Mesenchymal stem cell (in vitro differentiated cells and primary cell): ENCODE data around the gene BCLAF3.

Source experiments
- DNase-seq: peaks from one replicate; pipeline ENCODE4 v3.0.0-alpha.2; 2013
- H2AFZ ChIP-seq: one replicate; pipeline ENCODE4 v1.6.1; 2013; ENCODE audit warnings: low read depth, mild to moderate bottlenecking, control low read depth, inconsistent platforms, low read length, moderate library complexity
- H2AK5ac ChIP-seq: 2 replicates; pipeline ENCODE4 v1.6.1; 2013; ENCODE audit warnings: low read length, moderate library complexity, mild to moderate bottlenecking, inconsistent platforms; ENCODE audit not compliant: severe bottlenecking
- H2BK120ac ChIP-seq: one replicate; pipeline ENCODE4 v1.6.1; 2013; ENCODE audit warnings: low read depth, mild to moderate bottlenecking, inconsistent platforms, low read length, moderate library complexity
- H2BK12ac ChIP-seq, 2 experiments: one replicate each; pipeline ENCODE4 v1.6.1; 2013; ENCODE audit warnings: inconsistent platforms in 2 of 2, low read length in 2 of 2, mild to moderate bottlenecking in 2 of 2, moderate library complexity in 2 of 2, control low read depth in 1 of 2
- H2BK15ac ChIP-seq: one replicate; pipeline ENCODE4 v1.6.1; 2013; ENCODE audit warnings: mild to moderate bottlenecking, low read depth, inconsistent platforms; ENCODE audit not compliant: poor library complexity, severe bottlenecking
- H2BK5ac ChIP-seq: 2 replicates; pipeline ENCODE4 v1.6.1; 2013; ENCODE audit warnings: low read depth, mild to moderate bottlenecking, low read length, control low read depth, inconsistent platforms; ENCODE audit not compliant: poor library complexity, severe bottlenecking
- H3K14ac ChIP-seq, 2 experiments: one replicate each; pipeline ENCODE4 v1.6.1; 2013; ENCODE audit warnings: inconsistent platforms in 2 of 2, low read length in 2 of 2, control low read depth in 1 of 2, mild to moderate bottlenecking in 1 of 2, moderate library complexity in 1 of 2
- H3K18ac ChIP-seq, 2 experiments: one replicate each; pipeline ENCODE4 v1.6.1; 2013; ENCODE audit warnings: inconsistent platforms in 2 of 2, low read length in 2 of 2, control low read depth in 1 of 2, low read depth in 1 of 2, mild to moderate bottlenecking in 1 of 2
- H3K23ac ChIP-seq, 2 experiments: one replicate each; pipeline ENCODE4 v1.6.1; 2013; ENCODE audit warnings: inconsistent platforms in 2 of 2, low read length in 2 of 2, mild to moderate bottlenecking in 2 of 2, moderate library complexity in 2 of 2, control low read depth in 1 of 2
- H3K27ac ChIP-seq: 2 replicates; pipeline ENCODE4 v1.5.1; 2013; ENCODE audit warnings: mild to moderate bottlenecking, moderate library complexity, low read length, control low read depth, inconsistent platforms; ENCODE audit not compliant: poor library complexity, severe bottlenecking
- H3K27me3 ChIP-seq, 2 experiments: 2 replicates each; pipeline versions ENCODE4 v1.6.1 to v1.7.0; 2013; ENCODE audit warnings: low read length in 2 of 2, mild to moderate bottlenecking in 2 of 2, moderate library complexity in 2 of 2, control low read depth in 1 of 2, inconsistent platforms in 1 of 2; ENCODE audit not compliant: control insufficient read depth in 1 of 2, insufficient read depth in 1 of 2
- H3K36me3 ChIP-seq, 2 experiments: 2 replicates each; pipeline versions ENCODE4 v1.6.1 to v1.7.0; 2013; ENCODE audit warnings: low read length in 2 of 2, control low read depth in 1 of 2, inconsistent platforms in 1 of 2, low read depth in 1 of 2, mild to moderate bottlenecking in 1 of 2; ENCODE audit not compliant: insufficient read depth in 2 of 2, control insufficient read depth in 1 of 2
- H3K4ac ChIP-seq, 2 experiments: one replicate each; pipeline ENCODE4 v1.6.1; 2013; ENCODE audit warnings: inconsistent platforms in 2 of 2, low read length in 2 of 2, mild to moderate bottlenecking in 2 of 2, moderate library complexity in 2 of 2, control low read depth in 1 of 2, low read depth in 1 of 2
- H3K4me1 ChIP-seq: 2 replicates; pipeline ENCODE4 v1.6.1; 2013; ENCODE audit warnings: low read depth, low read length, control low read depth; ENCODE audit not compliant: control insufficient read depth, insufficient read depth
- H3K4me2 ChIP-seq: 2 replicates; pipeline ENCODE4 v1.6.1; 2013; ENCODE audit warnings: low read length, mild to moderate bottlenecking, inconsistent platforms; ENCODE audit not compliant: poor library complexity, severe bottlenecking
- H3K4me3 ChIP-seq, 2 experiments: 2 replicates each; pipeline versions ENCODE4 v1.5.1 to v1.7.0; 2013; ENCODE audit warnings: low read length in 2 of 2, mild to moderate bottlenecking in 2 of 2, control low read depth in 1 of 2, low read depth in 1 of 2; ENCODE audit not compliant: insufficient read depth in 1 of 2
- H3K79me1 ChIP-seq: replicated peaks from 2 replicates; pipeline ENCODE4 v1.6.1; 2013; ENCODE audit warnings: mild to moderate bottlenecking, control low read depth, low read length, inconsistent platforms; ENCODE audit not compliant: poor library complexity, severe bottlenecking
- H3K9ac ChIP-seq: 2 replicates; pipeline ENCODE4 v1.7.0; 2013; ENCODE audit warnings: mild to moderate bottlenecking, low read length, moderate library complexity
- H3K9me3 ChIP-seq: 2 replicates; pipeline ENCODE4 v1.7.0; 2013; ENCODE audit warnings: mild to moderate bottlenecking, low read length; ENCODE audit not compliant: control insufficient read depth
- H4K8ac ChIP-seq: one replicate; pipeline ENCODE4 v1.6.1; 2013; ENCODE audit warnings: inconsistent platforms, mild to moderate bottlenecking, low read length, moderate library complexity
- H4K91ac ChIP-seq: one replicate; pipeline ENCODE4 v1.6.1; 2013; ENCODE audit warnings: mild to moderate bottlenecking, low read length, inconsistent platforms
- WGBS: methylation state at CpG from one replicate; pipeline ENCODE4 v1.1.7; 2013; ENCODE audit warnings: mixed read lengths; 5-methylcytosine and 5-hydroxymethylcytosine counted together

BCLAF3 gene

GRCh38 chrX:19990151-19990555 is 708 bp downstream of the BCLAF3 start:
- Histone ChIP-seq H3K9me3 (peaks cover 3% of the 10 kb centered on the region), H2AFZ (no peak overlapping the region), H3K4me1 (peaks cover 1% of the 10 kb centered on the region), H3K9ac (peak overlapping the region; percentile 86), H2AK5ac (no peak overlapping the region), H3K27me3 (peaks cover 0 to 2% of the 10 kb centered on the region in 2 experiments), H3K23ac (no peak overlapping the region), H3K4me2 (peak overlapping the region; percentile 63), H3K4me3 (peak overlapping the region; percentile 80 to 86), H3K14ac (no peak overlapping the region), H2BK5ac (no peak overlapping the region), H3K18ac (peak overlapping the region in 1 of 2 experiments; percentile 62), H4K91ac (no peak overlapping the region), H3K36me3 (no peaks in the 10 kb centered on the region), H3K27ac (no peak overlapping the region), H2BK120ac (no peak overlapping the region), H3K79me1 (no peaks in the 10 kb centered on the region), H2BK15ac (no peak overlapping the region), H4K8ac (no peak overlapping the region), H3K4ac (no peak overlapping the region), H2BK12ac (no peak overlapping the region)
- 3% methylated on average over 17 of the region's 25 CpGs for WGBS
- peak; percentile 5 for DNase-seq

GRCh38 chrX:19987856-19988255 is 3.0 kb downstream of the BCLAF3 start:
- Histone ChIP-seq H2BK15ac (no peak overlapping the region), H2BK5ac (no peak overlapping the region), H3K4me3 (no peak overlapping the region), H3K23ac (no peak overlapping the region), H2AFZ (no peak overlapping the region), H2BK12ac (no peak overlapping the region), H3K4me2 (no peak overlapping the region), H3K36me3 (no peaks in the 10 kb centered on the region), H3K4me1 (peaks cover 1% of the 10 kb centered on the region), H3K27me3 (no peaks in the 10 kb centered on the region), H4K8ac (no peak overlapping the region), H3K9me3 (peaks cover 6% of the 10 kb centered on the region), H3K14ac (no peak overlapping the region), H4K91ac (no peak overlapping the region), H3K4ac (no peak overlapping the region), H3K27ac (no peak overlapping the region), H2AK5ac (no peak overlapping the region), H3K79me1 (no peaks in the 10 kb centered on the region), H3K18ac (no peak overlapping the region), H2BK120ac (no peak overlapping the region), H3K9ac (no peak overlapping the region)
- 100% methylated on average over 3 of the region's 5 CpGs for WGBS
- DNase-seq: no peak

- Histone ChIP-seq H3K27ac (peak overlapping the region; percentile 75), H3K23ac (no peak overlapping the region), H3K4ac (no peak overlapping the region), H4K8ac (no peak overlapping the region), H3K4me1 (peaks cover 1% of the 10 kb centered on the region), H3K14ac (no peak overlapping the region), H2AFZ (no peak overlapping the region), H3K27me3 (no peaks in the 10 kb centered on the region), H3K79me1 (no peaks in the 10 kb centered on the region), H3K4me2 (peak overlapping the region; percentile 50), H2AK5ac (no peak overlapping the region), H3K18ac (no peak overlapping the region), H2BK5ac (no peak overlapping the region), H3K36me3 (no peaks in the 10 kb centered on the region), H2BK15ac (no peak overlapping the region), H3K9me3 (peaks cover 6% of the 10 kb centered on the region), H2BK120ac (no peak overlapping the region), H3K4me3 (no peak overlapping the region), H4K91ac (no peak overlapping the region), H3K9ac (no peak overlapping the region), H2BK12ac (no peak overlapping the region)
- DNase-seq: no peak
- WGBS: 83% methylated on average over 2 of the region's 3 CpGs
Observed at GRCh38 chrX:19986531-19986930, 4.3 kb downstream of the BCLAF3 start.

- Histone ChIP-seq H3K4ac (no peak overlapping the region), H2AFZ (no peak overlapping the region), H3K79me1 (no peaks in the 10 kb centered on the region), H2BK120ac (no peak overlapping the region), H3K27ac (no peak overlapping the region), H3K9me3 (peaks cover 18% of the 10 kb centered on the region), H2BK5ac (no peak overlapping the region), H2BK15ac (no peak overlapping the region), H3K23ac (no peak overlapping the region), H3K14ac (no peak overlapping the region), H3K4me2 (no peak overlapping the region), H3K9ac (no peak overlapping the region), H3K36me3 (peaks cover 0 to 2% of the 10 kb centered on the region in 2 experiments), H4K8ac (no peak overlapping the region), H3K18ac (no peak overlapping the region), H3K4me1 (peaks cover 1% of the 10 kb centered on the region), H2BK12ac (no peak overlapping the region), H2AK5ac (no peak overlapping the region), H3K27me3 (no peaks in the 10 kb centered on the region), H3K4me3 (no peak overlapping the region), H4K91ac (no peak overlapping the region)
- WGBS: 100% methylated on average over 1 of the region's 2 CpGs
- no peak for DNase-seq
Observed at GRCh38 chrX:19981947-19982346, 8.9 kb downstream of the BCLAF3 start.
